ENCODE measurements around the gene CNTNAP2. TPM values are rescaled to one million over a fixed set of nuclear protein-coding genes. Genes with fewer than 3 reads are reported as not detected.

Gene CNTNAP2
- total RNA-seq, 2 experiments from 2014 or later = 0.28 TPM; not detected in 1

DNA sequence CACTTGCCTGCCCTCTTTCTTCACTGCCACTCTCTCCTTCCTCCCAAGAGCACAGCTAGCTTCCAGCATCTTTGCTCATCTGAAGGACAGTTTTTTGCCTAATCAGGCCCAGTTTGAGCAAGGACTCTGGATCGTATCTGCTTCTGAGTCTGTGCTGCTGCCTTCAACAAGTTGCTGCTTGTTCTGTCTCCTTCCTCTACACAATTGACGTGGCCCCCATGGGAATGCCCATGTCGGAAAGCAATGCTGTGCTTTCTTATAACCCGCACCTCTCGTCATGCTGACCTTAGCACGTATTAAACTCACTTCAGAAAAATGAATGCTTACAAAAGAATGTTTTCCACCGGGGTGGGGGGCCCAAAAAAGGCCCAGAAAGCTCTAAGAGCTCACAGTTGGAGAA lies 2149.3 kb downstream of the CNTNAP2 start:
- no peaks in the 10 kb centered on the region for H4K20me1 ChIP-seq (ENCODE audit: insufficient read depth, low read length)
- no peaks in the 10 kb centered on the region for H3K9me3 ChIP-seq (ENCODE audit: low read length)
- CTCF ChIA-PET (ENCODE audit: unreplicated experiment) = interaction anchor here (1.3 kb wide), 1 partner anchor 19 kb away, joined by 3 read pairs; no protein-coding TSS in a partner anchor
- H3K4me1 ChIP-seq (ENCODE audit: insufficient read depth, low read length, poor library complexity, severe bottlenecking) = no peaks in the 10 kb centered on the region
- TF ChIP-seq, protein P1, sequence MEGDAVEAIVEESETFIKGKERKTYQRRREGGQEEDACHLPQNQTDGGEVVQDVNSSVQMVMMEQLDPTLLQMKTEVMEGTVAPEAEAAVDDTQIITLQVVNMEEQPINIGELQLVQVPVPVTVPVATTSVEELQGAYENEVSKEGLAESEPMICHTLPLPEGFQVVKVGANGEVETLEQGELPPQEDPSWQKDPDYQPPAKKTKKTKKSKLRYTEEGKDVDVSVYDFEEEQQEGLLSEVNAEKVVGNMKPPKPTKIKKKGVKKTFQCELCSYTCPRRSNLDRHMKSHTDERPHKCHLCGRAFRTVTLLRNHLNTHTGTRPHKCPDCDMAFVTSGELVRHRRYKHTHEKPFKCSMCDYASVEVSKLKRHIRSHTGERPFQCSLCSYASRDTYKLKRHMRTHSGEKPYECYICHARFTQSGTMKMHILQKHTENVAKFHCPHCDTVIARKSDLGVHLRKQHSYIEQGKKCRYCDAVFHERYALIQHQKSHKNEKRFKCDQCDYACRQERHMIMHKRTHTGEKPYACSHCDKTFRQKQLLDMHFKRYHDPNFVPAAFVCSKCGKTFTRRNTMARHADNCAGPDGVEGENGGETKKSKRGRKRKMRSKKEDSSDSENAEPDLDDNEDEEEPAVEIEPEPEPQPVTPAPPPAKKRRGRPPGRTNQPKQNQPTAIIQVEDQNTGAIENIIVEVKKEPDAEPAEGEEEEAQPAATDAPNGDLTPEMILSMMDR (conservative IDR thresholded peaks at IDR 0.05; ENCODE audit: low read length) = no peak
- no peak for TF ChIP-seq EZH2phosphoT487 (IDR thresholded peaks at IDR 0.05; ENCODE audit: borderline replicate concordance, low read depth, low read length)
- intact Hi-C loops (cut with micrococcal nuclease; ENCODE audit: unreplicated experiment) = loop anchor here (1.0 to 5.0 kb wide), 3 partner anchors 236 to 701 kb away; no protein-coding TSS in a partner anchor
- H3K27ac ChIP-seq (ENCODE audit: low read depth, low read length, poor library complexity, severe bottlenecking) = no peak overlapping the region
- H3K9me2 ChIP-seq (ENCODE audit: insufficient read depth, low read length) = no peaks in the 10 kb centered on the region
- BruUV-seq (replicated peaks) = no TSS peak
- H3K36me3 ChIP-seq (ENCODE audit: insufficient read depth, low read length) = no peaks in the 10 kb centered on the region
- no peak overlapping the region for H2AFZ ChIP-seq (ENCODE audit: low read length)
- no peak for DNase-seq (ENCODE audit: low spot score)
- no peak overlapping the region for H3K4me2 ChIP-seq (ENCODE audit: low read length)
- POLR2A ChIA-PET = no interaction called here
- no peak overlapping the region for H3K4me3 ChIP-seq (ENCODE audit: low read depth, low read length, poor library complexity, severe bottlenecking)
- H3K79me2 ChIP-seq (ENCODE audit: insufficient read depth, low read depth, low read length) = no peaks in the 10 kb centered on the region

DNA sequence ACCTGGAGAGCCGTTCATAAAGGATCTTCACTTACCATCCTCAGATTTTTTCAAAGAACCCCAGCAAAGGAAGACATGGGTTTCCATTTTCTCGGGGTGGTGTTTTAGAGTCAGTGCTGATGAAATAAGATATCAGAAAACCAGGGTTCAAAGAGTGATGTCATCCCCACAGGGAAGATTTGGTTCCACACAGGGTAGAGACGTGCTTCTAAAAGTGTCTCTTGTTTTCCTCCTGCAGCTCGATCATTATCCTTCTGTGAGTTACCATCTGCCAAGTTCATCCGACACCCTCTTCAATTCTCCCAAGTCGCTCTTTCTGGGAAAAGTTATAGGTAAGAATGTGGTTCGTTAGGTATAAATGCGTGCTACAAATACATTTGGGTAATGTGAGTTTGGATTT lies 2150.2 kb downstream of the CNTNAP2 start:
- no peak overlapping the region for H3K27ac ChIP-seq (ENCODE audit: low read depth, low read length, poor library complexity, severe bottlenecking)
- ChIA-PET POLR2A (no interaction called here), CTCF (ENCODE audit: unreplicated experiment) (no interaction called here)
- TF ChIP-seq EZH2phosphoT487 (IDR thresholded peaks at IDR 0.05; ENCODE audit: borderline replicate concordance, low read depth, low read length) = no peak
- TF ChIP-seq, protein P1 (conservative IDR thresholded peaks at IDR 0.05; ENCODE audit: low read length) = no peak
- H3K4me2 ChIP-seq (ENCODE audit: low read length) = no peak overlapping the region
- H3K9me2 ChIP-seq (ENCODE audit: insufficient read depth, low read length) = no peaks in the 10 kb centered on the region
- no peaks in the 10 kb centered on the region for H4K20me1 ChIP-seq (ENCODE audit: insufficient read depth, low read length)
- no peaks in the 10 kb centered on the region for H3K36me3 ChIP-seq (ENCODE audit: insufficient read depth, low read length)
- DNase-seq (ENCODE audit: low spot score) = no peak
- H3K9me3 ChIP-seq (ENCODE audit: low read length) = no peaks in the 10 kb centered on the region
- no peak overlapping the region for H2AFZ ChIP-seq (ENCODE audit: low read length)
- no peaks in the 10 kb centered on the region for H3K4me1 ChIP-seq (ENCODE audit: insufficient read depth, low read length, poor library complexity, severe bottlenecking)
- BruUV-seq (replicated peaks) = no TSS peak
- H3K79me2 ChIP-seq (ENCODE audit: insufficient read depth, low read depth, low read length) = no peaks in the 10 kb centered on the region
- H3K4me3 ChIP-seq (ENCODE audit: low read depth, low read length, poor library complexity, severe bottlenecking) = no peak overlapping the region
- intact Hi-C loops (cut with micrococcal nuclease; ENCODE audit: unreplicated experiment) = loop anchor here (5.0 kb wide), 2 partner anchors 236 to 701 kb away; no protein-coding TSS in a partner anchor

DNA sequence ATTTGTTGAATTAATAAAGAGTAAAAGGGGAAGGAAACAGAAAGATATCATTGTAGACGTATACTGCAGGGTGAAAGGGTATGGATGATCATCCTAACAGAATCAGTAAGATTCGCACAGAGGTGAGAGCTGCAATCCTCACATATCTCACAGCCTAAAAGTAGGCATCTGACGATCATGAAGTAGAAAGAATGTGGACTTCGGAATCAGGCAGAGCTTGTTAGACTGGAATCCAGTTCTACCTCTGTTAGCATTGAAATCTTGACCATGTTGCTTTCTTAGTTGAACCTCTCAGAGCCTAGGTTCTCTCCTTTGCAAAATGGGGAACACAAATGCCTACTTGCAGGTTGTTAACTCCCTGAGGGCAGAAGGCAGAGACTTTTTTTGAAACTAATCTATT lies 2154.0 kb downstream of the CNTNAP2 start:
- no peaks in the 10 kb centered on the region for H3K36me3 ChIP-seq (ENCODE audit: insufficient read depth, low read length)
- H3K4me1 ChIP-seq (ENCODE audit: insufficient read depth, low read length, poor library complexity, severe bottlenecking) = no peaks in the 10 kb centered on the region
- POLR2A ChIA-PET = interaction anchor here (0.6 to 1.3 kb wide), 2 partner anchors 19 to 1526 kb away, joined by 3 read pairs; no protein-coding TSS in a partner anchor
- H4K20me1 ChIP-seq (ENCODE audit: insufficient read depth, low read length) = no peaks in the 10 kb centered on the region
- no peaks in the 10 kb centered on the region for H3K9me2 ChIP-seq (ENCODE audit: insufficient read depth, low read length)
- H3K4me3 ChIP-seq (ENCODE audit: low read depth, low read length, poor library complexity, severe bottlenecking) = no peak overlapping the region
- intact Hi-C loops (cut with micrococcal nuclease; ENCODE audit: unreplicated experiment) = no loop called here
- BruUV-seq (replicated peaks) = no TSS peak
- no peak overlapping the region for H3K4me2 ChIP-seq (ENCODE audit: low read length)
- no peaks in the 10 kb centered on the region for H3K79me2 ChIP-seq (ENCODE audit: insufficient read depth, low read depth, low read length)
- no peak overlapping the region for H2AFZ ChIP-seq (ENCODE audit: low read length)
- H3K9me3 ChIP-seq (ENCODE audit: low read length) = no peaks in the 10 kb centered on the region
- CTCF ChIA-PET (ENCODE audit: unreplicated experiment) = no interaction called here
- no peak overlapping the region for H3K27ac ChIP-seq (ENCODE audit: low read depth, low read length, poor library complexity, severe bottlenecking)
- TF ChIP-seq EZH2phosphoT487 (IDR thresholded peaks at IDR 0.05; ENCODE audit: borderline replicate concordance, low read depth, low read length) = no peak
- TF ChIP-seq, protein P1 (conservative IDR thresholded peaks at IDR 0.05; ENCODE audit: low read length) = no peak
- no peak for DNase-seq (ENCODE audit: low spot score)
